ENCODE data around the gene GGCT. TPM values are rescaled to one million over a fixed set of nuclear protein-coding genes. Genes with fewer than 3 reads are reported as not detected.
"Not testable (repeated sequence)": the region's sequence is repeated elsewhere in the genome, so short reads cannot be mapped to it uniquely, and the experiment has no call there.

Gene GGCT, protein sequence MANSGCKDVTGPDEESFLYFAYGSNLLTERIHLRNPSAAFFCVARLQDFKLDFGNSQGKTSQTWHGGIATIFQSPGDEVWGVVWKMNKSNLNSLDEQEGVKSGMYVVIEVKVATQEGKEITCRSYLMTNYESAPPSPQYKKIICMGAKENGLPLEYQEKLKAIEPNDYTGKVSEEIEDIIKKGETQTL
- total RNA-seq (2014; rRNA removed): 43.6 and 54.2 TPM in 2 replicates
- 30.2 TPM for polyA plus RNA-seq (2012)

DNA sequence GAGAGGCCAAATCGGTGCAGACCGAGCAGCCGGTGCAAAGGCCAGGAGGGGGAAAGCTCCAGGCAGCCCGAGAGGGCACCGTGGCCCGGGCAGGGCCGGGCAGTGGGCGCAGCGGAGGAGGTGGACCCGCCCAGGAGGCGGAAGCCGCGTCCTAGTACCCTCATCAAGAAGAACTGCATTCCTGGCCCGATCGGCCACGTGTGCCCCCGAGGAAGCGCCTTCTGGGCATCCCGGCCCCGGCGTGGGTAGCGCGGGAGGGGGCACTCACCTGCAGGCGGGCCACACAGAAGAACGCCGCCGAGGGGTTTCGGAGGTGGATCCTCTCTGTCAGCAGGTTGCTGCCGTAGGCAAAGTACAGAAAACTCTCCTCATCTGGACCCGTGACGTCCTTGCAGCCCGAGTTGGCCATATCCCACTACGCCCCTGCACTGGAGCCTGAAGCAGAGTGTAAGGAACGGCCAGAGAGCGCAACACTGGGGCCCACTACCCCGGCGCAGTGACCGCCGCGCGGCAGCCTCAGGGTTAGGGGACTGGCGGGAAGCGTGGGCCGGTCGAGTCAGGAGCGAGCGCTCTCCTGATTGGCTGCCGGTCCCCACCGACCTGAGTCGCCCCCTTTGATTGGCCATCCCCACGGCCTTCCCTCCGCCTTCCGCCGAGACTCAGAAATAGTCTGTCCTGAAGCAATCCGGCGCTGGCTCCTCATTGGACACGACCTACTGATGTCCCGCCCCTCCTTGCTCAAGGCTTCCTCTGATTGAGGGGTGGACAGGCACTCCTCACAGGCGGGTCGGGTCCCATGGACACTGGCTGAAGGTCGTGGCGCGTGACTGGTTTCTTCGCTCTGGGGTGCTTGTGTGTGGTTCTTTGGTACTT is at the start of gene GGCT:
Gene GGCT, minus strand, starts transcription at position 529 of the 873 bp plus-strand sequence. Its CDS starts 120 bp downstream, at position 409.
- peak; percentile 99 for DNase-seq (ENCODE audit: low read depth)

DNA sequence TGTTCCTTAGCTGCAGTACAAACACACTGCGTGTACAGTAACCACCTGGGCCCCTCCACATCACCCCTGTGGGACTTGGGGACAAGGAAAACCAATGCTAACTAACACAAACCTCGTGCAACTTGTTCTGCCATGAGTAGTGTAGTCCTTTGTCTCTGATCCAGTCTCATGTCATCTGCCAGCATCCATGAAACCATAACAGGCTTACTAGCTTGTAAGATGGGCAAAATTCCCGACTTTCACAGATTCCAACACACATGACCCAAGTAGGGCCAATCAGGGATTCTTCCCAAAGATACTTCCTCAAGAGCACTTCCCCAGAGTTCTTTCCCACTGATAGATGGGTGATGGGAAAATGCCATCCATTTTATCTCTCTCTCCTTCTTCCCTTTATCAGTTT is 48.9 kb upstream of the GGCT start:
- no peak for DNase-seq (ENCODE audit: low read depth)

DNA sequence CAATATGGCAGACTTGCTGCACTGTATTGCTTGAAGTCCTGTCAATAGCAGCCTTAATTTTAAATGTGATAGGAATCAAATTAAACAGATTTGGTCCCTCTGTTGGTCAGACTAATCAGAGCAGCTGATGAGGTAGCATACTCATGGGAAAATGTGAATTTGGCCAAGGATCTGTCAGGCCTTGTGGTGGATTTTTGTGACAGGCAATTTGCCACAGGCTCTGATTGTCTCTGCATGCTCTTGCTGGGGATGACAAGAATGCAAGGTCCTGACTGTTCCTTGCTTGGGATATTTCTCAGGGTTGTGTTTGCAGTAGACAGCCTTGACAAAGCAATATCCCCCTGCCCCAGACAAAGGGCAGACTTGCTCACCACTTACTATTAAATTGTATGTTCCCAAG is 48.5 kb upstream of the GGCT start:
- DNase-seq (ENCODE audit: low read depth): no peak

DNA sequence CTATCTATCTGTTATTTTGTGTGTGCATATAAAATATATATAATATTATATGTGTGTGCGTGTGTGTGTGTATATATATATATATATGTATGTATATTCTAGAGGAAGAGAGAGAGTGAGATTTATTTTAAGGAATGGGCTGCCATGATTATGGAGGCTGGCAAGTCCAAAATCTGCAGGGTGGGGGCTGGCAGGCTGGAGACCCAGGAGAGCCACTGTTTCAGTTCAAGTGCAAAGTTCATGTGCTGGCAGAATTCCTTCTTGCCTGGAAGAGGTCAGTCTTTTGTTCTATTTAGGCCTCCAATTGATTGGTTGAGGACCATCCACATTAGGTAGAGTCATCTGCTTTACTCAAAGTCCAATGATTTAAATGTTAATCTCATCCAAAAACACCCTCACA is 47.7 kb upstream of the GGCT start:
- no peak for DNase-seq (ENCODE audit: low read depth)

DNA sequence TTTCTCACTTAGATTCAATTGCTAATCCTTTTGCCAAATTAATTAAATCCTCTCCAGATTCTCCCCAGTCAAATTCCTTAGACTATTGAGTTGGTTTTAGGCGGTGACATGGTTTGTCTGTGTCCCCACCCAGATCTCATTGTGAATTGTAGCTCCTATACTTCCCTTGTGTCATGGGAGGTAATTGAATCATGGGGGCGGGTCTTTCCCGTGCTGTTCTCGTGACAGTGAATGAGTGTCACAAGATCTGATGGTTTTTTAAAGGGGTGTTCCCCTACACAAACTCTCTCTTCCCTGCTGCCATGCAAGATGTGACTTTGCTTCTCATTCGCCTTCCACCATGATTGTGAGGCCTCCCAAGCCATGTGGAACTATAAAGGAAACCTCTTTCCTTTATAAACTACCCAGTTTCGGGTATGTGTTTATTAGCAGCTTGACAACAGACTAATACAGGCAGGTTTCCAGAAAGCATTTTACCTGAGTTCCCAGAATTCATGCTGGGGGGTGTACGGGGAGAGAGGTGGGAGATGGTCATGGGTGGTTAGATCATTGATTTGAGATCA is 45.4 kb upstream of the GGCT start:
- peak; percentile 39 for DNase-seq (ENCODE audit: low read depth)

DNA sequence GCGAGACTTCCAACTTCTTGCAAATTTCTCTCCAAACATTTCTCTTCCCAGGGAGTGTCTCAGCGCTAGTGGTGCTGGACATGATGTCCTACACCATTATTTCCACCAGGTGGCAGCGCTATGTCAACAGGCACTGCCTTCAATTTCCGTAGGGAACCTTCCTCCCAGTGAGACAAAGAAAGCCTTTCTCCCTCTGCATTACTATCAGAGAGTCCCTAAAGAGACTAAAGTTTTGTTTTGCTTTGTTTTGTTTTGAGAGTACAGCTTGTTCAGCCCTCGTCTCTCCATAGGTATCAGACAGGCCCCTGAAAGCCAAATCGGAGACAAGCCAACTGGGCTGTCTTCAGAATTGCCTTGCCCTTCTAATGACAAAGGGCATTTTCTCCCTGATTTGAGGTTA is 44.2 kb upstream of the GGCT start:
- peak; percentile 73 for DNase-seq (ENCODE audit: low read depth)

DNA sequence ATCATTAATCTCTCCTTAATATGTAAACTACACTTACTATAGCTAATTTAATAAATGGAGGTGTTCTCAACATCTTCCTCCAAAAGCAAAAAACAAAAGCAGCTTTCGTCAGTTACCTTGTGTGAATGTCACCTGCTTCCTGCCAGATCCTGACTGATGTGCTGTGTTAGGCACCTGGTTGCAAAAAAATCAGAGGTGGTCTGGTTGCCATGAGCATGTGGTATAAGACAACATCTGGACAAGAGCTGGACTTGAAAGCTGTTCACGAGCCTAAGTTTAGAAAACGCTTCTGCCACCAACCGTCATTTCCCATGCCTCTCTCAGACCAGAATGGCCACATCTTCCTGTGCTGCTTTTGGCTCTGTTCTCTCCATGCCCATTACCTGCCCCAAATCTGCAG is 42.0 kb upstream of the GGCT start:
- no peak for DNase-seq (ENCODE audit: low read depth)

DNA sequence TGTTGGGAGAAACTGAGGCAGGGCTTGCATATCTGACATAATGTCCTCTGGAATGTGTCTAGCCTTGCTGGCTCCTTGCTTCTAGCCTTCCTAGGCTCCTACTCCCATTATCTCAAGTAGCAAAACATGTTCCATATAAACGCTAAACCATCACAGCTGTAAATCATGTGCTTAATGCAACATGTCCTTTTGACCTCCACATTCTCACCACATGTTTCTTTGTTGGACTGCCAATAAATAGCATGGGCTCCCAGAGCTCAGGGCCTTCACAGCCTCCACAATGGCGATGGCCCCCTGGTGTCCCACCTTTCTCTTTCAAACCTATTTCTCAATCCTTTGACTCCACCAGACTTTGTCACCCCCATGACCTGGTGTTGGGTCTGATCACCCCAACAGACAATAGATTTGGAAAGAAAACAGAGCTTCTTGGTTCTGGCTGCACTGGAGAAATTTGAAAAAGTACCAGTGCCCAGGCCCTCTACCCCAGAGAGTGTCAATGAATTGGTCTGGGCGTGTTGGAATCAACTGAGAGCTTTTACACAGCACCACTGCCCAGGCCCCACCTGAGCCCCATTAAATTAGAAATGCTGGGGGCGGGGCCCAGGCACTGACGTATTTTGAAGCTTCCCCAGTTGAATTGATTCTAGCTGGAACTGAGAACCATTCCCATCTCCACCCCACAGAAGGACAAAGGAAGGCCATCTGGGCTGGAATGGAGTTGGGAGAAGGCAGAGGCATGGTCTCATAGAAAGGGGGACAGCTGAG is 41.3 kb upstream of the GGCT start:
- DNase-seq (ENCODE audit: low read depth): no peak

DNA sequence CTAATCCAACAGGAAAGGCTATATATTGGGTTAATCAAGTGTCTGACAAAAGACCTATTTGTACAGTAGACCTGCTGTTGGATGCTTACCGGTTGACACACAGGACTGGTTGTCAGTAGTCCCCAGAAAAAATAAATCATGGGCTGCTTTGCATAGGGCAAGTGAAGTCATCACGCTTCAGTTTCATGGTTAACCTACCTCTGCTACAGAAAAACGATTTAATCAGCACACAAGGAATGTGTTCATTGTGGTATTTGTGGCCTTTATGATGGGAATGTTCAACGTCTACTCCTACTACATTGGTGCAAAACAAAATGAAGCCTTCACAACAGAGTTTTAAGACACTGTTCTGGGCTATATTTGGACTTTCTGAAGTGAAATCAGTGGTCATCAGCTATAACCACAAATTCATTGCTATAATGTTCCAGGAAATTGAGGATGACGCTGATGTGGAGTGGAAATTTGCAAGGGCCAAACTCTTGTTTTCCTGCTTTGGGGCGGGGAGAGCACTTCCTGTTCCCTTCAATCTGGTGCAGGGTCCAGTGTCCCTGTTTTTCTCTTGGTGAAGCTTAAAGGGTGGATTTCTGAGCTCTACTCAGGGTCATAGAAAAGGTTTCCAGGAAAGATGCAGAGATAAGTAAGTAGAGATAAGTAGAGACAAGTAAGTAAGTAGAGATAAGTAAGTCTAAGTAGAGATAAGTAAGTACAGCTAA is 39.3 kb upstream of the GGCT start:
- no peak for DNase-seq (ENCODE audit: low read depth)

DNA sequence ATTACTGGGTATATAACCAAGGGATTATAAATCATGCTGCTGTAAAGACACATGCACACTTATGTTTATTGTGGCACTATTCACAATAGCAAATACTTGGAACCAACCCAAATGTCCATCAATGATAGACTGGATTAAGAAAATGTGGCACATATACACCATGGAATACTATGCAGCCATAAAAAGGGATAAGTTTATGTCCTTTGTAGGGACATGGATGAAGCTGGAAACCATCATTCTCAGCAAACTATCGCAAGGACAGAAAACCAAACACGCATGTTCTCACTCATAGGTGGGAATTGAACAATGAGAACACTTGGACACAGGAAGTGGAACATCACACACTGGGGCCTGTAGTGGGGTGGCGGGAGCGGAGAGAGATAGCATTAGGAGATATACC is 38.5 kb upstream of the GGCT start:
- not testable (repeated sequence) for DNase-seq (ENCODE audit: low read depth)

DNA sequence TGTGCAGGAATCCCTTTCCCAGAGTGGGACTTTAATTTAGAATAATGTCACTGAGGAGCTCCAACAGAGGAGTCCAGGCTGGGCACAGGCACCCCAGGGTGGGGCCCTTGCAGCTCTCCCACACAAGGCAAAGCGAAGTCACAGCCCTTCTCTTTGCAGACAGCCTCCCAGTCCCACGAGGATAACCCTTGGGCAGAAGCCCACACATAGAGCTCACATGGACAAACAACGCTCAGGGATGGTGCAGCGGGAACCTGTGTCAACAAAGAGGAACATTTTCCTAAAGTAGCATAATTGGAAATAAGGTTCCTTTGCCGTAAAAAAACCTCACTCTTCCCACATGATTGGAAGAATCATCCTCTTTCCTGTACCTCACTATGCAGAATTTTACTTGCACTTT is 29.3 kb upstream of the GGCT start:
- no peak for DNase-seq (ENCODE audit: low read depth)

DNA sequence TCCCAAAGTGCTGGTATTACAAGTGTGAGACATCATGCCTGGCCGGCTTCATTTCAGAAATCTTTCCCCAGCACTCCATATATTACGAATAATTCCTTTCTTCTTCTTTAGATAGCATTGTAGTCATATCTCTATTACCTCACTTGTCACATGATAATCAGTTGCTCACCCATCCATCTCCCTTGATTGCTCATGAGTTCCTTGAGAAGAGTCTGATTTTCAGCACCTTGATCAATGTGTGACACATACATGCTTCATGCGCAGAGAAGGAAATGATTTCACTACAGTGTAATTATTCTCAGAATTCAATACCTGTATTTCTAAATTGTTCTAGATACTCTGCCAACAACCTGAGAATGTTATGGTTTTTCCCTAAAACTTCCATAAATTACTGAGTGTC is 26.7 kb upstream of the GGCT start:
- DNase-seq (ENCODE audit: low read depth): no peak

DNA sequence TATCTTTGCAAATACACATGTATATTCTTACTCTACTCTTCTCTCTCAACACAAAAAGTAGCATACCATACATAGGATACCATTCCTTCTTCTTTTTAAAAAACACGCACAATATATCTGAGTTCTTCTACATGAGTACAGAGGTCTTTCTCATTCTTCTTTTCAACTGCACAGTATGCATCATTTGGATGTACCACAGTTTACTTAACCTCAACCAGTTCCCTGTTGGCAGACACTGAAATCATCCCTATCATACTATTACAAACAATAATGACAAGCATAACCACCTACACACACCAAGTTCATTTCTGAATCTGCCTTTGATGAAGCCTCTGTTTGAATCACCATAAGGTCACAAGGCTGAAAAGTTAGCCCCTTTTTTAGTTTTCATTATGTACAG is 25.7 kb upstream of the GGCT start:
- DNase-seq (ENCODE audit: low read depth): no peak

DNA sequence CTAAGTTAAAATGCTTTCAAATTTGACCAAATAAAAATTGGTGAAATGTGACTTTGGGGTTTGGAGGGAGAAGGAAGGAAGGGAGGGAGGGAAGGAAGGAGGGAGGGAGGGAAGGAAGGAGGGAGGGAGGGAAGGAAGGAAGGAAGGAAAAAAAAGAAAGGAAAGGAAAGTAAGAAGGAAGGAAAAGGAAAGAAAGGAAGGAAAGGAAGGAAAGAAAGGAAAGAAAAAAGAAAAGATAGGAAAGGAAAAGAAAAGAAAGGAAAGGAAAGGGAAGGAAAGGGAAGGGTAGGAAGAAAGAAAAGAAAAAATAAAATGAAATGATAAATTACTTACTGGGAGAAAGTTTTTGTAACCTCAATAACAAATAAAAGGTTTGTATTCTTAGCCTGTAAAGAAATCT is 24.1 kb upstream of the GGCT start:
- DNase-seq (ENCODE audit: low read depth): no peak

DNA sequence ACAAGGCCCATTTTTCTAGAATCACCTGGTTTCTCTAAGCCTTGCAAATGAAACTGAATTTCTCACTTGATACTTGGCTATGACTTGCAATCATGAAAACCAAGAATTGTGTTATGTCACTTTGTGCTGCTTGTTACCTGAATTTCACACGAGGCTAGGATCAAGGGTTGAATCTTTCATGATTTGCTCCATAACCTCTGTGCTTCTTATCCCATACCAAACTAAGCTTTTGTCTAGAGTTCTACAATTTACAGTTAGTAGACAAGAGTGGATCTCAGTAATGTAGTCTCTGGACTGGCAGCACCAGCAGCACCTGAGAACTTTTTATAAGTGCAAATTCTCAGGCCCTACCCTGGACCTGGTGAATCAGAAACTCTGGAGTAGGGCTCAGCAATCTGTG is 22.7 kb upstream of the GGCT start:
- not testable (repeated sequence) for DNase-seq (ENCODE audit: low read depth)

DNA sequence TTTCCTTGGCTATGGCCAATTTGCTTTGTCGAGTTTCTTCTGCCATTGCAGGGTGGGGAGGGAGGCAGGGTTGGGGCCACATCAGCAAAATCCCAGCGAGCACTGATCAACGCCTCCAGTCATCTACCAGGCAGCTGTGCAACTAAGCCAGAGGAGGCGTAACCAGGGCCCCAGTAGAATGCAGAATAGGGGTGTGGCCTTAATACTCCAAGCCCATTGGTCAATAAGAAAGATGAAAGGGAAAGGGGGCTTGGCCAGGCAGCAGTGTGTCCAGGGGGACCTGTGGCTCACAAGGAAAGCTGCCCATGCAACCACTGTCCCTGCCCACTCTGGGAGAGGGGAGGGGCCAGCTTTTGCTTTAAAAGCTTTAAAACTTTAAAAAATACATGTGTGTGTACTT is 21.5 kb upstream of the GGCT start:
- peak; percentile 34 for DNase-seq (ENCODE audit: low read depth)

DNA sequence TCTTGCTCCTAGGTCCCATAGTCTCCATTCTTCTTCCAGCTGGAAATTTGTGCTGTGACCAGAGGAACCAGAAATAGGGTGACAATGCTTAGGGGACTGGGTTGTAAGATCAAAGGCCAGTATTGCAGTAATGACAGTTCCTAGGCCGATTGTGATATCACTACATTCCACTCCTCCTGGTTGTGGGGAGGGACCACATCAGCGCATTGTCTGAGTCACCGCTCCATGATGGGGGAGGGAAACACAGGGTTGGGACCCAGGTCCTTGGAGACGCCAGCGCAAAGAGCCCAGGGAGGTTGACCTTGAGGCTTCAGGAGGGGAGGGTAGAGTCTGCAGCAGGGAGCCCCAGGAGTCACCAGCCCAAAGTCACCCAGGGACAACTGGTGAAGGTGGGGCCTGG is 20.8 kb upstream of the GGCT start:
- no peak for DNase-seq (ENCODE audit: low read depth)

DNA sequence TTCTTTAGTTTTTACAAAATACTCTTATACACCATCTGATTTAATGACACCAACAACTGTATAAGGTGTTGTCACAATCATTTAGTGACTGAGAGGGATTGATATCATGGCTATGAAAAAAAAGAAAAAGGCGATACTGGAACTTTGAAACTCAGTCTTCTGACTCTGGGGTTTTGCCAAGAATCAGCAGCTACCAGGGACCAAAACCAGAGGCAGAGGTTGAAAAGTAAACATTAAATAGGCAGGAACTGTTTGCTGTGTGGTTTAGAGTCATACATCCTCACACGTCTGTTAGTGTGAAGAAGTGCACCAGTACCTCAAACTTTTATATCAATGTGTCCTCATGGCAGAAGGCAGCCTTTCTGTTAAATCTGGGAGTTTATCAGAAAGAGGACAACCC is 19.9 kb upstream of the GGCT start:
- DNase-seq (ENCODE audit: low read depth): no peak

DNA sequence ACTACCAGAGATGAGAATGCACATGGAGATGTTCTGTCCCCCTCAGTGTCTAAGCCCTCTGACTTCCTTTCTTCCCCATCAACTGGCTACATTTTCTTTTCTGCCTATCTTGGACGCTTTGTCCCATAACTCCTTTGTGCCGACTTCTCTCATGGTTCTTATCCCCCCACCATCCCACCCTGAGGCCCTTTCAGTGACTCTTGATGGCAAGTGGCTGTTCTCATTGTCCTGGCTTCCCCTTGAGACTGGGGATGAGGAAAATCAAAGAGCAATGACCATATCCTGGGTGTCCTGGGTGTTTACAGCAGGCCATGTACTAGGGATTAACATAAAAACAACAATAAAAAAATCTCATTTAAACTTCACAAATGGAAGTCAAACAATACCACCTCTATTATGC is 18.8 kb upstream of the GGCT start:
- no peak for DNase-seq (ENCODE audit: low read depth)

DNA sequence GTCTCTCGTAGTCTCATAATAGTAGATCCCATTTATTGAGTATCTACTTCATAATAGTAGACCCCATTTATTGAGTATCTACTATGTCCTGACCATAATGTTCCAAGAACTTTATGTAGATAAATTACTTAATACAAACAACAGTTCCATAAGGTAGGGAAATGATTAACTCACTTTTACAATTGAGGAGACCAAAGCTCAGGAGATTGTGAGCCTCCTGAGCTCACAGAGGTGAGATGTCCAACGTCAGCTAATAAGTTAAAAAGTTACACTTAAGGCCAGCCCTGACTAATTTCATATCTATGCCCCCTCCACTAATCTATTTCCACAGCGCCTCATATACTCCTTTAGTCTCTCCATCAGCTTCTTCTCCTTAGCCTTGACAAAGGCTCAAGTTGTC is 17.5 kb upstream of the GGCT start:
- no peak for DNase-seq (ENCODE audit: low read depth)

DNA sequence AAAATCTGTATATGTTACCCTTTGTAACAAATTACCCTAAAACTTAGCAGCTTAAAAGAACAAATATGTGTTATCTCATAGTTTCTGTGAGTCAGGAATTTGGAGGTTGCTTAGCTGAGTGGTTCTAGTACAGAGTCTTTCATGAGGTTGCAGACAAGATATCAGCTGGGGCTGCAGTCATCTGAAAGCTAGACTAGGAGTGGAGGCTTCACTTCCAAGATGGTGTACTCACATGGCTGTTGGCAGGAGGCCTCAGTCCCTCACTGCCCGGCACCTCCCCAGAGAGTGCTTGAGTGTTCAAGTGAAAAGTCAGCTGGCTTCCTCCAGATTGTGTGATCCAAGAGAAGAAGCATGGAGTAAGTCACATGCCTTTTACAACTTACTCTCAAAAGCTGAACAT is 16.9 kb upstream of the GGCT start:
- DNase-seq (ENCODE audit: low read depth): peak; percentile 49

DNA sequence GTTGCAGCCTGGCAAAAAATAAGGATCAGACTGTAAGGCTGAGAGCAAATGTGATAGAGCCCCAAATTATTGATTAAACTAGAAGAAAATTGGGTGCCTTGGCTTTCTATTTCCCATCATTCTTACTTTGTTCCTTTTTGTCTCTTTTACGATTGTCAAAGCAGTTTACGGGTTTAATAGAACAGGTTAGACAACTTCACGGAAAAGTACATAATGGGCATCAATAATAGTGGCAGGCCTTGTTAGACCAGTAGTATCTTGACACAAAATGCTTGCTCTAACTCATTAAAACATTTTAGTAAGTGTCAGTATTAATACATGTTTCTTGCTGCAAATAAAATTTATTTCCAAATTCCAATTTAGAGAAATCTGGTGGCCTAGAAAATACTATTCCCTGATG is 14.5 kb upstream of the GGCT start:
- no peak for DNase-seq (ENCODE audit: low read depth)
